Upper lobe of left lung (tissue), 6 donors: ENCODE measurements around the gene IGF2R. TPM values are rescaled to one million over a fixed set of nuclear protein-coding genes. Genes with fewer than 3 reads are reported as not detected.
A peak's percentile ranks its signal among the peaks of the same experiment; 100 is the strongest.

Experiments
- ATAC-seq, 2 donors: fragments of 200-7000 bp; cut with Tn5 transposase; one replicate each; pipeline ENCODE4 v1.9.1; 2022; ENCODE audit warnings: mild to moderate bottlenecking in 2 of 2, moderate library complexity in 2 of 2; ENCODE audit not compliant: low FRiP score in 2 of 2
- DNase-seq, 2 donors: peaks; one replicate each; pipeline ENCODE4 v3.0.0-alpha.2; 2019 to 2020
- H3K27ac ChIP-seq, 4 donors: fragments of 200-600 bp; sonication (generic); one replicate each; pipeline ENCODE4 v1.5.1; 2016 to 2019
- H3K27me3 ChIP-seq, 4 donors: fragments of 200-600 bp; sonication (generic); one replicate each; pipeline ENCODE4 v1.5.1; 2017 to 2019
- H3K36me3 ChIP-seq, 4 donors: fragments of 200-600 bp; sonication (generic); one replicate each; pipeline ENCODE4 v1.5.1; 2016 to 2019
- H3K4me1 ChIP-seq, 4 donors: fragments of 200-600 bp; sonication (generic); one replicate each; pipeline ENCODE4 v1.5.1; 2018 to 2019
- H3K4me3 ChIP-seq, 4 donors: fragments of 200-600 bp; sonication (generic); one replicate each; pipeline ENCODE4 v1.5.1; 2017 to 2019; ENCODE audit warnings: mild to moderate bottlenecking in 2 of 4, moderate library complexity in 1 of 4
- H3K9me3 ChIP-seq, 4 donors: fragments of 200-600 bp; sonication (generic); one replicate each; pipeline ENCODE4 v1.5.1; 2018 to 2019
- CTCF ChIP-seq, 6 experiments: fragments of 450-650 bp in 4 of 6; fragments of 200-600 bp in 2 of 6; sonication (generic) in 2 of 6; IDR thresholded peaks; one replicate each; pipeline ENCODE4 v1.5.1; 2016 to 2019; ENCODE audit warnings: antibody characterized with exemption in 6 of 6
- EP300 ChIP-seq, 4 donors: sonication (generic); formaldehyde crosslinking; IDR thresholded peaks; one replicate each; pipeline ENCODE4 v1.5.1; 2017; ENCODE audit warnings: antibody characterized with exemption in 4 of 4, control low read depth in 2 of 4
- POLR2A ChIP-seq, 4 donors: fragments of 450-650 bp; IDR thresholded peaks; one replicate each; pipeline ENCODE4 v1.5.1; 2016 to 2017; ENCODE audit warnings: antibody characterized with exemption in 4 of 4, mild to moderate bottlenecking in 2 of 4
- POLR2AphosphoS5 ChIP-seq, 2 donors: sonication (generic); formaldehyde crosslinking; IDR thresholded peaks; one replicate each; pipeline ENCODE4 v1.5.1; 2017; ENCODE audit warnings: antibody characterized with exemption in 2 of 2
- WGBS, 2 donors: methylation state at CpG; one replicate each; pipeline ENCODE4 v1.1.5; 2017 to 2018; 5-methylcytosine and 5-hydroxymethylcytosine counted together
- total RNA-seq, 6 donors: library from RNA; depleted of rRNA in 4 of 6; stranded (reverse); fragments of >200 nt in 4 of 6; gene quantifications; one replicate each; pipeline versions ENCODE4 v1.1.0 to v1.2.1, GENCODE V29; 2016 to 2021
- donor health status: DM: no; HTN: no; CAD: no; lungs with moderate emphysema.
- donor health status: DM: no; HTN: yes; CAD: no; lungs with severe emphysema.

IGF2R gene
- total RNA-seq, 6 donors from 2014 or later = 103 to 150 (median 128) TPM

- Histone ChIP-seq H3K36me3 (peaks cover 0 to 3% (median 0%) of the 10 kb centered on the region in 4 donors), H3K27me3 (no peaks in the 10 kb centered on the region), H3K9me3 (no peaks in the 10 kb centered on the region), H3K27ac (no peak overlapping the region), H3K4me3 (no peak overlapping the region), H3K4me1 (no peaks in the 10 kb centered on the region)
- ATAC-seq (peak; percentile 18 to 34), DNase-seq (no peak)
- 92 to 95% methylated on average over 3 to 6 of the region's 6 CpGs for WGBS, 2 donors
- no peak for TF ChIP-seq CTCF (IDR thresholded peaks at IDR 0.05)
- no peak for TF ChIP-seq POLR2AphosphoS5 (IDR thresholded peaks at IDR 0.05)
- TF ChIP-seq POLR2A (IDR thresholded peaks at IDR 0.05) = no peak
- TF ChIP-seq EP300 (IDR thresholded peaks at IDR 0.05) = no peak
Measured at GRCh38 chr6:160117137-160117536, 148.3 kb downstream of the IGF2R start.

- no peak for ATAC-seq
- H3K4me3 ChIP-seq = no peak overlapping the region
- peak in 1 of 2 donors; percentile 33 for DNase-seq
- H3K27ac ChIP-seq = no peak overlapping the region
- no peaks in the 10 kb centered on the region for H3K4me1 ChIP-seq
- peaks cover 0 to 3% (median 0%) of the 10 kb centered on the region in 4 donors for H3K36me3 ChIP-seq
- WGBS, 2 donors = 87 to 90% methylated on average over 4 to 5 of the region's 5 CpGs
- no peaks in the 10 kb centered on the region for H3K27me3 ChIP-seq
- H3K9me3 ChIP-seq = no peaks in the 10 kb centered on the region
- TF ChIP-seq POLR2A (IDR thresholded peaks at IDR 0.05) (no peak), POLR2AphosphoS5 (IDR thresholded peaks at IDR 0.05) (no peak), CTCF (IDR thresholded peaks at IDR 0.05) (no peak), EP300 (IDR thresholded peaks at IDR 0.05) (no peak)
Measured at GRCh38 chr6:160118620-160119229, 149.8 kb downstream of the IGF2R start.

GRCh38 chr6:160120087-160120486 is 151.2 kb downstream of the IGF2R start:
- Histone ChIP-seq H3K9me3 (no peaks in the 10 kb centered on the region), H3K4me3 (no peak overlapping the region), H3K4me1 (no peaks in the 10 kb centered on the region), H3K36me3 (peaks cover 0 to 3% (median 0%) of the 10 kb centered on the region in 4 donors), H3K27me3 (no peaks in the 10 kb centered on the region), H3K27ac (no peak overlapping the region)
- WGBS, 2 donors = 93 to 100% methylated on average over 1 of the region's 1 CpG
- no peak for DNase-seq
- no peak for TF ChIP-seq CTCF (IDR thresholded peaks at IDR 0.05)
- no peak for ATAC-seq

- no peak for TF ChIP-seq POLR2AphosphoS5 (IDR thresholded peaks at IDR 0.05)
- TF ChIP-seq POLR2A (IDR thresholded peaks at IDR 0.05) = no peak
- no peak for TF ChIP-seq CTCF (IDR thresholded peaks at IDR 0.05)
- no peak for TF ChIP-seq EP300 (IDR thresholded peaks at IDR 0.05)
Measured at GRCh38 chr6:160121558-160121957, 152.7 kb downstream of the IGF2R start, which contains the start of gene SLC22A1. SLC22A1 (plus strand) TSS chr6:160121815; CDS start chr6:160121936, 121 bp downstream.

GRCh38 chr6:160121981-160122380 is 153.1 kb downstream of the IGF2R start:
- no peak for ATAC-seq
- Histone ChIP-seq H3K4me3 (no peak overlapping the region), H3K4me1 (no peaks in the 10 kb centered on the region), H3K36me3 (peaks cover 0 to 3% (median 0%) of the 10 kb centered on the region in 4 donors), H3K27me3 (no peaks in the 10 kb centered on the region), H3K27ac (no peak overlapping the region), H3K9me3 (no peaks in the 10 kb centered on the region)
- 100% methylated on average over 4 to 11 of the region's 14 CpGs for WGBS, 2 donors
- DNase-seq = peak in 1 of 2 donors; percentile 46
- TF ChIP-seq POLR2A (IDR thresholded peaks at IDR 0.05) (no peak), POLR2AphosphoS5 (IDR thresholded peaks at IDR 0.05) (no peak)

More at GRCh38 chr6:160121558-160121957, 152.7 kb downstream of the IGF2R start, which contains the start of gene SLC22A1:
- no peak for DNase-seq
- no peak within 1 kb of the TSS for H3K27ac ChIP-seq
- WGBS, 2 donors = 94% methylated on average over 7 to 8 of the region's 8 CpGs
- H3K4me1 ChIP-seq = no peaks in the 10 kb centered on the region
- no peaks in the 10 kb centered on the region for H3K27me3 ChIP-seq
- H3K9me3 ChIP-seq = no peaks in the 10 kb centered on the region
- H3K36me3 ChIP-seq = peaks cover 0 to 3% (median 0%) of the 10 kb centered on the region in 4 donors
- no peak within 1 kb of the TSS for H3K4me3 ChIP-seq
- ATAC-seq = no peak
